Activated T-helper 9 cell treated with anti-CD3 and anti-CD28 coated beads, Interleukin-2, amount 50 U/mL, for 16 hours (primary cell): ENCODE results near the gene TCF7.
A peak's percentile ranks its signal among the peaks of the same experiment; 100 is the strongest.

Experiments
- DNase-seq: peaks from one replicate; pipeline ENCODE4 v3.0.0-alpha.2; 2020; ENCODE audit warnings: low read depth

The TCF7 gene

GRCh38 chr5:134113902-134114875 is at the start of gene TCF7:
TCF7 (plus strand) TSS chr5:134114681; CDS start chr5:134114907, 226 bp downstream.
- peak; percentile 69 for DNase-seq

GRCh38 chr5:134069553-134069952 is 44.9 kb upstream of the TCF7 start:
- DNase-seq = no peak

DNA sequence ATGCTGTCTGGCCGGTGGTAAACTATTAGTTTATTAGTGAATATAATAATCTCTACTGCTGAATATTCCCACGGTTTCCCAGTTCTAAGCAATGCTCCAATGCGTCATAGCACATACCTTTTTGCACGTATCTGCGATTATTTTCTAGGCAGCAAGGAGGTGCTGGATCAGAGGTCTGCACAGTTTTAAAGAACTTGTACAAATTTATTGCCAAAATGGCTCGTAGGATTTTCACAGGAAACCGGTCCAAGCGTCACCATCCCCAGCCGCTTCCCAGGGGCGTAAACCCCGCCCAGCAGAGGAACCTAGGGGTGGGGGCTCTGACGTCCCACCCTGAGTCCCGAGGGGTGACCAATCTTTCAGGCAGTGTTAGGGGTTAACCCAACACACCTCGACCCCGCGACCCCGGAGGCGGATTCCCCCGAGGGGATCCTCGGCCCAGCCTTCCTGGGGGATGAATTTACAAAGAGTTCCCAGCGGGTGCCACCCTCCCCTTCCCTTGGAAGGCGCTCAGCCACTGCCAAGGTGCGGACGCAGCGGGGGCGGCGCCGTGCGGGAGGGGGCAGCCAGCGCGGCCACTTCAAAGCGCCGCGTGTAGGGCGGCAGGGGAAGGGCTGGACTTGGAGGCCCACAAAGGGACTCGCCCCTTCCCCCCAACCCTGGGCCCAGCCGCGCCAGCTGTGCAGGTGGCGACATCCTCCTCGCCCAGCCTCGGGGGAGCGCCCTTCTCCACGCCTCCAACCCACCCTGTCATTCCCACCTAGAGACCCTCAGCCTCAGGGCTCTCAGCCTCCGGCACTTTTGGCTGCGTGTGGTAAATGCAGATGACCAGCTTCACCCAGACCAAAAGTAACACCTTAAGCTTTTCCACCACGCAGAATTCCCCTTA is 43.5 kb upstream of the TCF7 start:
- peak; percentile 13 for DNase-seq

DNA sequence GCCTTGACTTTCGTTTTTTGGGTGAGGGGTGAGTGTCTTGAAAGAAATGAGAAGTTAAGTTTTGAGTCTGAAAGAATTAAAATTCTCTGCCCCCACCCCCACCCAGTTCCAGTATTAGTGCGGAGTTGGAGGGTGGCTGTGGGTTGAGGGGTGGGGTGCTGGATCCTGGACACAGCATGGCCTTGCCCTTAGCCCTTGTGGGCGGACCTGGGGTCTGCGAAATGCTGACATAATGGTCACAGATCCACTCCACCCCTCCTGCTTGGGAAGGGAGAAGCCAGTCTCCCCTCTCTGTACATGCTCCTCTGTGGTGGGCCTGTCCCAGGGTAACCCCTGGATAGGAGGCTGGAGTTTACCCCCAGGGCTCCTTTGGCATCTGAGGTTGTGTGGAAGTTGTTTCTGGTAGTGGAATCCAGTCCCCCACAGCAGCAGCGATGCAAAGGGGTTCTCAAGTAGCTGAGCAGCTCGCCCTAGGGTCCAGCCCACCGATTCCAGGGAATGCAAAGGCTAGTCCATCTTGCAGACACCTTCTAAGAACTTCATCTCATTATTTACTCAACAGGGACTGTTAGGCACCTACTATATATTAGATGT is 42.8 kb upstream of the TCF7 start:
- DNase-seq = peak; percentile 13

DNA sequence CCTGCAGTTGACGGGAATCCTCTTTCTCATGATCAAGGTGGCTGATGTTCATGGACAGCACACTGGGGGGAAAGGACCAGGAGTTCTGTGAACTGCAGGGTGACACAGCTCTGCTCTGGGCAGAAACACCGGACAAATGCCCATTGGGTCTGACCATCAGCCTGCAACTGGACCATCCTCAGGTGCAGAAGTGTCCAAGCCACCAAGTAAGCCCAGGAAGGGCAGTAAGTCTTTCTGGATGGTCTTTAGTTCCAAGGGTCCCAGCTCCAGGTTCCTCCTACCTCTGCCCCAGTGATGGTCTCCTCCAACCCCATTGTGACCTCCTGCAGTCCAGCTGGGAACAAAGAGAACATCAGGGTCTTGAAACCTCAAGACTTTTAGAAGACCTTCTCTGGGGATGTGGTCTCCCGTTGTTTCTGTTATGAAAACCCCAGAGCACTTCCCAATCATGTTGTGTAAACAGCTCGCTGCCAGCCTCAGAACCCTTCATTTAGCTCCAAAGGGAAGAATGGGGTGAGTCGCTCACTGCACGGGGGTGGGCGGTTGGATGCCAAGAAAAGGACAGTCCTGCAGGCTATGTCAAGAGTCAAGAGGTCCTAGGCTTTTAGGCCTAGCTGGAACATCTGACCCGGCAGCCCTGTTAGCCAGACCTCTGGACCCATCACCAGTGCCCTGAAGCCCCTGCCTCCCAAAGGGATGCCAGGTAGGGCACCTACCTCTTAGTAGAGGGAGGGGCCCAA is 41.8 kb upstream of the TCF7 start:
- DNase-seq = no peak

GRCh38 chr5:134073404-134073803 is 41.1 kb upstream of the TCF7 start:
- DNase-seq = no peak

- DNase-seq = no peak
These were observed 39.4 kb upstream of the TCF7 start for GRCh38 chr5:134075102-134075501.

GRCh38 chr5:134077926-134078580 is 36.4 kb upstream of the TCF7 start:
- DNase-seq = no peak

- peak; percentile 62 for DNase-seq
These were observed 34.5 kb upstream of the TCF7 start for GRCh38 chr5:134079748-134080581.

DNA sequence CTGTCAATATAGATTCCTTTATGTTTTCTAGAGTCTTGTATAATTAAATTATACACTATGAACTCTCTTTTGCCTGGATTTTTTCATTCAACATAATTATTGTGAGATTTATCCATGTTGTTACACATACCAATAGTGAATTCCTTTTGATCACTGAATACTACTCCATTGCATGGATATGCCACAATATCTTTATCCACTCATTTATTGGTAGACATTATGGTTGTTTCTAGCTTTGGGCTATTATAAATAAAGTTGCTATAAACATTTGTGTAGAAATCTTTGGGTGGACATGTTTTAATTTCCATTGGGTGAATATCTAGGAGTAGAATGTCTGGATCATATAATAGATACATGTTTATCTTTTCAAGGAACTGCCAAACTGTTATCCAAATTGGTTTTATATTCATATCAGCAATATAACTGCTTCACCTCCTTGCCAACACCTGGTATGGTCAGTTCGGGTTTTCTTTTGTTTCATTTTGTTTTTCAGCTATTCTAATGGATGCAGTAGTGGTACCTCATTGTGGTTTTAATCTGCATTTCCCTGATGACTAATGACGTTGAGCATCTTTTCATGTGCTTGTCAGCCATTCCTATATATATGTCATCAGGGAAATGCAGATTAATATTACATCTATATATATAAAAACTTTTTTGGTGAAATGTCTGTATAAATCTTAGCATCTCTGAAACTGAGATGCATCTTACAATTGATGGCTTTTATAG is 32.1 kb upstream of the TCF7 start:
- no peak for DNase-seq

DNA sequence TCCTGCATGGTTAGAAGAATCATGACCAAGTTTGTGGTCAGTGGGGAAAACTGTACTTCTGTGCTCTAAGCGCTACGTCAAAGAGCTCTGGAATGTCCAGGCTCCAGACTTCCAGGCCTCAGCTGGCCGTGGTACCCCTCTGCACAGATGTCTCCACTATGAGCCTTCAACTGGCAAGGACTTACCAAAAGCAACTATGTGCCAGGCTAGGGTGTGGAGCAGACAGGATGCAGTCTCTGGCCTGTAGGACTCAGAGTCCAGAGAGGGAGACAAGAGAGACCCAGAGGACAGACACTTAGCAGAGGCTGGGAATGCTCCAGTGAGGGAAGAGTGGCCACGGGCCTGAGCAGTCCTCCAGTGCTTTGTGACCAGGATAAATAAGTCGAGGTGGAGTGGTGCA is 31.0 kb upstream of the TCF7 start:
- DNase-seq = no peak

DNA sequence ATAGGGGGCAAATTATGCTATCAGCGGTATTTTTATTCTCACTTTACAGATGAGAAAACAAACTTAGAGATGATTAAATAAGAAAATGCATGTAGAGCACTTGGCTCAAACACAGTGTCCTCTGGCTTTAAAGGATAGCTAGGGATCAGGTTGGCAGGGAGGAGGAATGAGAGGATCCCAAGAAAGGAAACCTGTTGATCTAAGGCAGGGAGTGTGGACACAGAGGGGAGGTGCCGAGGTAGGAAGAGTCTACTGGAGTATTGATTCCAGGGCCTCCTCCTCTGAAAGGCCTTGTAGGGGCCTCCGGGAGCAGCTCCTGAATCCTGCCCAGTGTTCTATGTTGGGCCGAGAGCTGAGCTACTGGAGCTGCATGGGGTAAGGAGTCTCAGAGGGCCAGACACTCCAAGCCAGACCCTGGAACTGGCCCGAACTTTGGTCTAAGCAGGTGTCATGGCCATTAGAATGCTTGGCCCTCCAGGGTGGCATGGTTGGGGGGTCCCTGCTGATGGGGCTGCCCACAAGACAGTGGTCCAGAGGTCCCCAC is 30.4 kb upstream of the TCF7 start:
- DNase-seq = no peak

GRCh38 chr5:134084570-134084969 is 29.9 kb upstream of the TCF7 start:
- no peak for DNase-seq

DNA sequence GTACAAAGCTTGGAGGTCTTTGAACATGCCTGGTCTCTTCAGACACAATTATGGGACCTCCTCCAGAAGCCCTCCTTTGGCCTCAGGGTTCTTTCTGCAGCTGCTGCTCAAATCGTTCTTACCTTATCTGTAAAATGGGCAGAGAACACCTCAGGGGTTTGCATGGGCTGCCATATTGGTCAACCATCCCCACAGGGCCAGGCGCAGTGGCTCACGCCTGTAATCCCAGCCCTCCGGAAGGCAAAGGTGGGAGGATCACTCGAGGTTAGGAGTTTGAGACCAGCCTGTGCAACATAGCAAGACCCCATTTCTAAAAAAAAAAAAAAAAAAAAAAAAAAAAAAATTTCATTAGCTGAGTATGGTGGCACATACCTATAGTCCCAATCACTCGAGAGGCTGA is 29.1 kb upstream of the TCF7 start:
- no peak for DNase-seq

DNA sequence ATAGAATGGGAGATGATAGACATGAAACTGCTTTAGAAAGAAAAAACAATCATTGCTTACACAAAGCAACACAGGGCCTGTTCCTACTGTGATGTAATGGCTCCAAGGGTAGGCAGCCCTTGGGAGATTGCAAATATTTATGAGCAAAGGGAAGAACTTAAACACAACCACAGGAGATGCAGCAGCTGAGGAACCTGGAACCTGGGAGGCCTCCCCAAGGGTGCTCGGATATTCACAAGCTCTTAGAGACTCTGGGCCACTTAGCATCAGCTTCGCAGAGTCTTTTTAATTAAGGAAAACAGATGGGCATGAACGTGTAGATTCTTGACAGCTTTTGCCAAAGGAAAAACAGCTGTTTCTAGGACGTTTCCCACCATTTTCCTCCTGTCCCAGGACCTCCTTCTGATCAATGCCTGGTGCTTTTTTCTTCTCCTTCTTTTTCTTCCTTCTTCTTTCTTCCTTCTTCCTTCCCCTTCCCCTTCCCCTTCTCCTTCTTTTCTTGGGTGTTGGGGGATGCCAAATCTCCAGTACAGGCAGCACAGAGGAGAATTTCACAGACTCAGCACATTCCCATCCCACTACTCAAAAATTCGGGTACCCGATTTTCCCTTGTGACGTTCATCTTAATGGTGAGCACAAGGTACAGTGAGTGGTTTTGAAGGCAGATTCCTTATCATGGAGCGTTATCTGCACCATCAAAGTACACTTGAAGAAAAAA is 28.1 kb upstream of the TCF7 start:
- no peak for DNase-seq

DNA sequence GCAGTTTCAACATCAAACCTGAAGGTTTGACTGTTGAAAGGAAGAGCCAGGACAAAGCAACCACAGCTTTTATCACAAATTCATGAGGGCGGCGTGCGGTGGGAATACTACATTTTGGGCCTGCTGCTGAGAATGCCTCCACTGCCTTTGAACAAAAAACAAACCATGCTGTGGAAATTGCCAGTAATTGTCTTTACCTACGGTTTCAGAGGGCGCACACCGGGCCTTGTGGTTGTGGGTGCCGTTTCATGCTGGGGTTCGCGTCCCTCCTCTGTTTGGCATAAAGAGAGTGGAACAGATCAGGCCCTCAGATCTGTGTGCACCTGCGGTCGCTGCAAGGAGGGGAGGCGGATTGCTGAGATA is 27.6 kb upstream of the TCF7 start:
- DNase-seq = peak; percentile 61

GRCh38 chr5:134088291-134088690 is 26.2 kb upstream of the TCF7 start:
- no peak for DNase-seq

DNA sequence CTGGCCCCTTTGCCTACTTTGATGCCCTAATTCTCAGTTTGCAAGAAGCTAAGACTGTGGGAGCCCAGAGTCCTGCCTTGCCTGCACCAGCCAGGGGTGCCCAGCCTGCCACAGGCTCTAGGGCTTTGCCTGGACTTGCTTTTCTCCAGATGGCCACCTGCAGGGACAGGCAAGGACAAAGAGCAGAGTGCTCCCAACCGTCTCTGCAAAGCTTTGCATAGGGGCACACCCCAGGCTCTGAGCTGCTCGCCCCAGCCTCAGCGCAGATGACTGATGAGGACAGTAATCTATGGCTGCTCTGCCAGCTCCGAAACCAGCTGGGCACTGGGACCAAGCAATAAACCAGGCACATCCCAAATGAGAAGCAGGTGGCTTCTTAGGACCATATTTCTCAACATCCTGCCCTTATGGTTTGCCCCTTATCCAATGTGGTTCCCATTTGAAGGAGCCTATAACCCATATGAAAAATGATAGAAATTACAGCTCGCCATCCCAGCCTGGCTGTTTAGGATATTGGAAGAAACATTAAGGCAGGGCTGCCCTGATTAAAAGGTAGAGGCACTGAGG is 25.4 kb upstream of the TCF7 start:
- DNase-seq = no peak
